Gastroesophageal sphincter (tissue), 4 donors: ENCODE measurements around the gene PKNOX1. TPM values are rescaled to one million over a fixed set of nuclear protein-coding genes. Genes with fewer than 3 reads are reported as not detected.
"Not testable (repeated sequence)": the region's sequence is repeated elsewhere in the genome, so short reads cannot be mapped to it uniquely, and the experiment has no call there.

ENCODE experiments used
- ATAC-seq: fragments of 150-250 bp; one replicate; pipeline ENCODE4 v1.9.1; 2016; ENCODE audit warnings: mild to moderate bottlenecking, moderate library complexity
- H3K27ac ChIP-seq, 4 donors: fragments of 200-600 bp; sonication (generic) in 3 of 4; 1 replicate in 3 of 4; 2 replicates in 1 of 4; pipeline ENCODE4 v1.5.1; 2016 to 2019
- H3K27me3 ChIP-seq: fragments of 200-600 bp; sonication (generic); one replicate; pipeline ENCODE4 v1.5.1; 2019
- H3K36me3 ChIP-seq, 2 donors: fragments of 200-600 bp; sonication (generic); one replicate each; pipeline ENCODE4 v1.5.1; 2019; ENCODE audit warnings: control low read depth in 1 of 2
- H3K4me1 ChIP-seq, 3 donors: fragments of 200-600 bp; sonication (generic); 1 replicate in 2 of 3; 2 replicates in 1 of 3; pipeline ENCODE4 v1.5.1; 2016 to 2019; ENCODE audit warnings: control low read depth in 2 of 3
- H3K4me3 ChIP-seq, 2 donors: fragments of 200-600 bp; sonication (generic); one replicate each; pipeline ENCODE4 v1.5.1; 2019; ENCODE audit warnings: mild to moderate bottlenecking in 1 of 2, moderate library complexity in 1 of 2
- H3K9me3 ChIP-seq, 3 donors: fragments of 200-600 bp; sonication (generic); one replicate each; pipeline ENCODE4 v1.5.1; 2017 to 2019; ENCODE audit warnings: control low read depth in 2 of 3
- CTCF ChIP-seq, 4 experiments: fragments of 200-600 bp in 2 of 4; fragments of 450-650 bp in 2 of 4; sonication (generic) in 1 of 4; IDR thresholded peaks; one replicate each; pipeline ENCODE4 v1.5.1; 2017 to 2019; ENCODE audit warnings: antibody characterized with exemption in 4 of 4, mild to moderate bottlenecking in 2 of 4, moderate library complexity in 2 of 4
- EP300 ChIP-seq: sonication (generic); formaldehyde crosslinking; IDR thresholded peaks from one replicate; pipeline ENCODE4 v1.6.1; 2017; ENCODE audit warnings: antibody characterized with exemption, mild to moderate bottlenecking
- POLR2A ChIP-seq, 2 donors: fragments of 450-650 bp; IDR thresholded peaks; one replicate each; pipeline ENCODE4 v1.6.1; 2017; ENCODE audit warnings: antibody characterized with exemption in 2 of 2, mild to moderate bottlenecking in 2 of 2, moderate library complexity in 1 of 2
- POLR2AphosphoS5 ChIP-seq: sonication (generic); formaldehyde crosslinking; IDR thresholded peaks from one replicate; pipeline ENCODE4 v1.6.1; 2017; ENCODE audit warnings: antibody characterized with exemption
- WGBS, 2 donors: methylation state at CpG; one replicate each; pipeline ENCODE4 v1.1.5; 2018; ENCODE audit warnings: low coverage in 1 of 2; 5-methylcytosine and 5-hydroxymethylcytosine counted together
- total RNA-seq, 4 donors: library from RNA; depleted of rRNA; stranded (reverse); fragments of >200 nt; gene quantifications; one replicate each; pipeline ENCODE4 v1.1.0, GENCODE V29; 2016

The PKNOX1 gene
- total RNA-seq, 4 donors from 2014 or later: 12.9 to 15.3 (median 15.1) TPM

DNA sequence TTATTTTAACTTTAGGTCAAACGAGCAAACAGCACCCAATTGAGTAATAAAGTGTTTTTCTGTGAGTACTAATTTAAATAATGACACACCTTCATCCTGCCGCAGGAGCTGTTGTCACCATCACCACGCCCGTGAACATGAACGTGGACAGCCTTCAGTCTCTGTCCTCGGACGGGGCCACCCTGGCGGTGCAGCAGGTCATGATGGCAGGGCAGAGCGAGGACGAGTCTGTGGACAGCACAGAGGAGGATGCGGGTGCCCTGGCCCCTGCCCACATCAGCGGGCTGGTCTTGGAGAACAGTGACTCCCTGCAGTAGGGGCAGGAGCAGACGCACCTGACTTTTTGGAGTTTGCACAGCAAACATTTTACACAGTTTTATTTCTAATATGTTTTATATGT is 55.4 kb downstream of the PKNOX1 start:
- Histone ChIP-seq H3K27me3 (no peaks in the 10 kb centered on the region), H3K36me3 (peaks cover 0 to 88% of the 10 kb centered on the region in 2 donors), H3K4me3 (no peak overlapping the region), H3K27ac (no peak overlapping the region), H3K4me1 (no peaks in the 10 kb centered on the region), H3K9me3 (no peaks in the 10 kb centered on the region)
- WGBS, 2 donors: 83 to 87% methylated on average over 3 to 13 of the region's 13 CpGs
- TF ChIP-seq CTCF (IDR thresholded peaks at IDR 0.05): no peak
- no peak for TF ChIP-seq EP300
- no peak for TF ChIP-seq POLR2AphosphoS5
- TF ChIP-seq POLR2A (IDR thresholded peaks at IDR 0.05): no peak
- ATAC-seq: no peak

DNA sequence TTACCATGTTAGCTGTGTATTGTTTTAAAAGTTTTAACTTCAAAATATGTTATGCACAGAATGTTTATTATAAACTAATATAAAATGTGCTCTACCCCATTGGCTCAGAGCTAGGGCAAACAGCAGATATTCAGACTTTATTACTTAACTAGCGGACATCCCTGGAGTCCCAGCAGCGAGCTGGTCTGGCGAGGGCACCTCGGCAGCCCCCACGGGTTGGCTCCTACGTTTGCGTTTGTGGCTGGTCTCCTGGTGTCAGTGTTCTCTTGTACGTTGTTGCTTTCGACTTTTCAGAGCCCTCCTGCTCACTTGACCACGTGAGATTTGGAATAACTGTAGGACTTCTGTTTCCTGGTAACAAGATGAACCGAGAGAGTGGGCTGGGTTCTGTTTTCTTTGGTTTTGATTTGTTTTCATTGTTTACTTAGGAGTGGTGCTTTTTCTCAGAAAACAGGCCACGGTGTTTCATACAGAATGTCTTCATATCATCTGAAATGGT is 56.8 kb downstream of the PKNOX1 start:
- peaks cover 0 to 82% of the 10 kb centered on the region in 2 donors for H3K36me3 ChIP-seq
- TF ChIP-seq EP300 (no peak), POLR2A (IDR thresholded peaks at IDR 0.05) (no peak), POLR2AphosphoS5 (no peak), CTCF (IDR thresholded peaks at IDR 0.05) (no peak)
- no peaks in the 10 kb centered on the region for H3K27me3 ChIP-seq
- H3K27ac ChIP-seq: no peak overlapping the region
- no peaks in the 10 kb centered on the region for H3K9me3 ChIP-seq
- H3K4me3 ChIP-seq: no peak overlapping the region
- WGBS, 2 donors: 75 to 91% methylated on average over 4 to 12 of the region's 12 CpGs
- ATAC-seq: no peak
- no peaks in the 10 kb centered on the region for H3K4me1 ChIP-seq

- Histone ChIP-seq H3K36me3 (peaks cover 0 to 53% of the 10 kb centered on the region in 2 donors), H3K4me1 (no peaks in the 10 kb centered on the region), H3K9me3 (no peaks in the 10 kb centered on the region), H3K27me3 (no peaks in the 10 kb centered on the region), H3K4me3 (no peak overlapping the region), H3K27ac (no peak overlapping the region)
- 86 to 100% methylated on average over 1 of the region's 1 CpG for WGBS, 2 donors
- TF ChIP-seq POLR2A (IDR thresholded peaks at IDR 0.05) (no peak), CTCF (IDR thresholded peaks at IDR 0.05) (no peak), EP300 (no peak), POLR2AphosphoS5 (no peak)
- no peak for ATAC-seq
These were observed 59.7 kb downstream of the PKNOX1 start for GRCh38 chr21:43034101-43034500.

- Histone ChIP-seq H3K4me1 (no peaks in the 10 kb centered on the region), H3K27ac (no peak overlapping the region), H3K27me3 (no peaks in the 10 kb centered on the region), H3K4me3 (no peak overlapping the region), H3K9me3 (no peaks in the 10 kb centered on the region), H3K36me3 (peaks cover 0 to 45% of the 10 kb centered on the region in 2 donors)
- 51 to 61% methylated on average over 4 to 5 of the region's 5 CpGs for WGBS, 2 donors
- TF ChIP-seq POLR2A (IDR thresholded peaks at IDR 0.05) (no peak), POLR2AphosphoS5 (no peak), EP300 (no peak), CTCF (IDR thresholded peaks at IDR 0.05) (no peak)
- ATAC-seq: no peak
These were observed 60.5 kb downstream of the PKNOX1 start for GRCh38 chr21:43034826-43035225.

GRCh38 chr21:43036889-43037288 is 62.5 kb downstream of the PKNOX1 start:
- peak; percentile 67 for ATAC-seq
- H3K36me3 ChIP-seq: peaks cover 0 to 25% of the 10 kb centered on the region in 2 donors
- not testable (repeated sequence) for H3K27ac ChIP-seq, H3K9me3 ChIP-seq, H3K4me3 ChIP-seq, H3K4me1 ChIP-seq, H3K27me3 ChIP-seq
- WGBS, 2 donors: no CpG with 5 or more reads among the region's 17 CpGs

GRCh38 chr21:43037918-43038658 is 63.7 kb downstream of the PKNOX1 start:
- not testable (repeated sequence) for H3K4me3 ChIP-seq, H3K27ac ChIP-seq, H3K9me3 ChIP-seq, ATAC-seq, H3K4me1 ChIP-seq, H3K27me3 ChIP-seq
- no CpG with 5 or more reads among the region's 19 CpGs for WGBS, 2 donors
- H3K36me3 ChIP-seq: peaks cover 0 to 13% of the 10 kb centered on the region in 2 donors

DNA sequence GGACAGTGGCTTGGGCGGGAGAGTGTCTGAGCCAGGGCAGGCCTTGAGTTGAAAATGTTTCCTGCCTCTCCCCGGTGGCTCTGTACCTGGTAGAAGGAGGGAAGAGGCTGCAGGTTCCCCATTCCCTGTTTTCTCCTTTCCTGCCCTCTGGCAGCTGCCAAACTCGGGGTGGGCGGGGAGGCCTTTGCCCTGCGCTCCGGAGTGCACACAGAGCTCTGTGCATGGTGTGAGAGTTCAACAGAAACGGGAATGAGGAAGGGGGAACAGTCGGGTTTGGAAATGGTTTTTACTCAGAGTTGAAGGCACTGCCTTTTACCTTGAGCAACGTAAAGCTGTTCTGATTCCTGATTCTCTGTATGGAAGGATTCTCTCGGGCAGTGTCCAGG is 64.3 kb downstream of the PKNOX1 start:
- H3K4me3 ChIP-seq, H3K27me3 ChIP-seq, H3K36me3 ChIP-seq, H3K27ac ChIP-seq, ATAC-seq, H3K9me3 ChIP-seq, H3K4me1 ChIP-seq: not testable (repeated sequence)
- no CpG with 5 or more reads among the region's 10 CpGs for WGBS, 2 donors

GRCh38 chr21:43042169-43042568 is 67.8 kb downstream of the PKNOX1 start:
- not testable (repeated sequence) for H3K9me3 ChIP-seq, H3K4me1 ChIP-seq, H3K36me3 ChIP-seq, H3K4me3 ChIP-seq, ATAC-seq, H3K27me3 ChIP-seq, H3K27ac ChIP-seq
- no CpG with 5 or more reads among the region's 5 CpGs for WGBS, 2 donors

- H3K4me1 ChIP-seq, ATAC-seq, H3K36me3 ChIP-seq, H3K4me3 ChIP-seq, H3K27me3 ChIP-seq, H3K27ac ChIP-seq, H3K9me3 ChIP-seq: not testable (repeated sequence)
- 80% methylated on average over 2 of the region's 14 CpGs; no CpG with 5 or more reads in 1 of the 2 donors for WGBS, 2 donors
These were observed 68.9 kb downstream of the PKNOX1 start for GRCh38 chr21:43043291-43043690.
